Parathyroid adenoma (tissue), 2 donors: Measurements from ENCODE around the gene BACE2.
"Not testable (repeated sequence)": the region's sequence is repeated elsewhere in the genome, so short reads cannot be mapped to it uniquely, and the experiment has no call there.

Experiments used
- H2AFZ ChIP-seq: fragments of 300-600 bp; sonication (generic); one replicate; pipeline ENCODE4 v1.7.0; 2017; ENCODE audit warnings: antibody characterized with exemption, mild to moderate bottlenecking
- H3K27ac ChIP-seq: fragments of 300-600 bp; sonication (generic); one replicate; pipeline ENCODE4 v1.7.0; 2017
- H3K27me3 ChIP-seq: fragments of 300-600 bp; sonication (generic); one replicate; pipeline ENCODE4 v1.7.0; 2017; ENCODE audit warnings: low read length; ENCODE audit not compliant: control insufficient read depth, insufficient read depth
- H3K36me3 ChIP-seq: fragments of 300-600 bp; sonication (generic); one replicate; pipeline ENCODE4 v1.7.0; 2017; ENCODE audit warnings: low read length; ENCODE audit not compliant: control insufficient read depth, insufficient read depth
- H3K4me1 ChIP-seq: fragments of 300-600 bp; sonication (generic); one replicate; pipeline ENCODE4 v1.7.0; 2017; ENCODE audit warnings: control low read depth
- H3K4me2 ChIP-seq: fragments of 300-600 bp; sonication (generic); one replicate; pipeline ENCODE4 v1.7.0; 2017; ENCODE audit warnings: low read length
- H3K4me3 ChIP-seq: fragments of 300-600 bp; sonication (generic); one replicate; pipeline ENCODE4 v1.7.0; 2017; ENCODE audit warnings: low read depth, low read length
- H3K79me2 ChIP-seq: fragments of 300-600 bp; sonication (generic); one replicate; pipeline ENCODE4 v1.7.0; 2017; ENCODE audit warnings: control low read depth
- H3K9ac ChIP-seq: fragments of 300-600 bp; sonication (generic); one replicate; pipeline ENCODE4 v1.7.0; 2017; ENCODE audit warnings: mild to moderate bottlenecking
- H3K9me3 ChIP-seq: fragments of 300-600 bp; sonication (generic); one replicate; pipeline ENCODE4 v1.7.0; 2017; ENCODE audit warnings: low read length; ENCODE audit not compliant: control insufficient read depth
- TF ChIP-seq, protein P1 (sequence below): fragments of 300-600 bp; sonication (generic); IDR thresholded peaks from one replicate; pipeline ENCODE4 v1.7.0; 2017; ENCODE audit warnings: antibody characterized with exemption, mild to moderate bottlenecking
- donor health status: primary hyperparathyroidism.

BACE2 gene

DNA sequence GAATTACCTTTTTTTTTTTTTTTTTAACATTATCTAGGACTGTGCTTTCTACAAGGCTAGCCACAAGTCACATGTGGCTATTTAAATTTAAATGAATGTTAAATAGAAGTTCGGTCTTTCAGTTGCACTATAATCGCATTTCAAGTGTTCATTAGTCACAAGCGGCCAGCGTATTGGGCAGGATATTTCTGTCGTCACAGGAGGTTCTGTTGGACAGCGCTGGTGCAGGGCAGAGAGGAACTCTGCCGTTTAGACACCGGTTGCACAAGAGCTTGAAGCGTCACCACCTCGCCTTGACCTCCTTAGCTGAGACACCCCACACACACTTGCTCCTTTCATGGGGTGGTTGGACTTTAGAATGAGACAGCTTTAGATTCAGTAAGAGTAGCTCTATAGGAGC lies 64.1 kb downstream of the BACE2 start:
- Histone ChIP-seq H3K4me1 (no peaks in the 10 kb centered on the region), H3K9me3 (no peaks in the 10 kb centered on the region), H2AFZ (no peak overlapping the region), H3K27me3 (no peaks in the 10 kb centered on the region), H3K36me3 (no peaks in the 10 kb centered on the region), H3K4me3 (no peak overlapping the region), H3K9ac (no peak overlapping the region), H3K4me2 (no peak overlapping the region), H3K27ac (no peak overlapping the region), H3K79me2 (no peaks in the 10 kb centered on the region)
- TF ChIP-seq, protein P1, sequence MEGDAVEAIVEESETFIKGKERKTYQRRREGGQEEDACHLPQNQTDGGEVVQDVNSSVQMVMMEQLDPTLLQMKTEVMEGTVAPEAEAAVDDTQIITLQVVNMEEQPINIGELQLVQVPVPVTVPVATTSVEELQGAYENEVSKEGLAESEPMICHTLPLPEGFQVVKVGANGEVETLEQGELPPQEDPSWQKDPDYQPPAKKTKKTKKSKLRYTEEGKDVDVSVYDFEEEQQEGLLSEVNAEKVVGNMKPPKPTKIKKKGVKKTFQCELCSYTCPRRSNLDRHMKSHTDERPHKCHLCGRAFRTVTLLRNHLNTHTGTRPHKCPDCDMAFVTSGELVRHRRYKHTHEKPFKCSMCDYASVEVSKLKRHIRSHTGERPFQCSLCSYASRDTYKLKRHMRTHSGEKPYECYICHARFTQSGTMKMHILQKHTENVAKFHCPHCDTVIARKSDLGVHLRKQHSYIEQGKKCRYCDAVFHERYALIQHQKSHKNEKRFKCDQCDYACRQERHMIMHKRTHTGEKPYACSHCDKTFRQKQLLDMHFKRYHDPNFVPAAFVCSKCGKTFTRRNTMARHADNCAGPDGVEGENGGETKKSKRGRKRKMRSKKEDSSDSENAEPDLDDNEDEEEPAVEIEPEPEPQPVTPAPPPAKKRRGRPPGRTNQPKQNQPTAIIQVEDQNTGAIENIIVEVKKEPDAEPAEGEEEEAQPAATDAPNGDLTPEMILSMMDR = no peak

DNA sequence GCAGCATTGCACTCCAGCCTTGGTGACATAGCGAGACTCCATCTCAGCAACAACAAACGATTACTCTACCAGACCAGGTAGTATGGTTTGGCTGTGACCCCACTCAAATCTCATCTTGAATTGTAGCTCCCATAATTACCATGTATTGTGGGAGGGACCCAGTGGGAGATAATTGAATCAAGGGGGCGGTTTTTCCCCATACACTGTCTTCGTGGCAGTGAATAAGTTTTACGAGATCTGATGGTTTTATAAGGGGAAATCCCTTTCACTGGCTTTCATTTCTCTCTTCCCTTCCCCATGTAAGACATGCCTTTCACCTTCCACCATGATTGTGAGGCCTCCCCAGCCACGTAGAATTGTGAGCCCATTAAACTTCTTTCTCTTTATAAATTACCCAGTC lies 66.0 kb downstream of the BACE2 start:
- Histone ChIP-seq H3K9ac (no peak overlapping the region), H3K27me3 (no peaks in the 10 kb centered on the region), H3K36me3 (no peaks in the 10 kb centered on the region), H3K79me2 (no peaks in the 10 kb centered on the region), H3K4me1 (no peaks in the 10 kb centered on the region), H3K27ac (no peak overlapping the region), H3K4me3 (no peak overlapping the region), H2AFZ (no peak overlapping the region), H3K9me3 (no peaks in the 10 kb centered on the region), H3K4me2 (no peak overlapping the region)
- TF ChIP-seq, protein P1 = no peak

DNA sequence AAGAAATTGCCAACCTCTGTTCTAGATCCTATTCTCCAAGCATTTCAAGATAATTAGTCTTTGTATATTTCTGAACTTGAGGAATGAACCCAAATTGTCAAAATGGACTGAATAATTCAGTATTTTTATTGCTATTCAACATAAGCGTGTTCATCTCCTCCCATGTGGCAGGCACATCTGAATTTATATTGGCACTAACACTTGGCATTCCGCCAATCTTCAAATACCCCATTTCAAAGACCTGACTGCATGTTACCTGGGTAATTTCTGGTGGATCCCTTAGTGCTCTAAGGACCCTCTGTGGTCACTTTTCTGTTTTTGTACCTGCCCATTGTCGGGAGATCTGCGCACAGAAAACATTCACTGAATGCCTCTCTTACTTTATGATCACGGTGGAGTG lies 66.6 kb downstream of the BACE2 start:
- no peaks in the 10 kb centered on the region for H3K4me1 ChIP-seq
- no peak overlapping the region for H3K4me2 ChIP-seq
- TF ChIP-seq, protein P1 = no peak
- H3K36me3 ChIP-seq = no peaks in the 10 kb centered on the region
- no peaks in the 10 kb centered on the region for H3K79me2 ChIP-seq
- no peak overlapping the region for H2AFZ ChIP-seq
- no peak overlapping the region for H3K9ac ChIP-seq
- no peak overlapping the region for H3K4me3 ChIP-seq
- H3K27ac ChIP-seq = no peak overlapping the region
- H3K27me3 ChIP-seq = no peaks in the 10 kb centered on the region
- H3K9me3 ChIP-seq = no peaks in the 10 kb centered on the region

DNA sequence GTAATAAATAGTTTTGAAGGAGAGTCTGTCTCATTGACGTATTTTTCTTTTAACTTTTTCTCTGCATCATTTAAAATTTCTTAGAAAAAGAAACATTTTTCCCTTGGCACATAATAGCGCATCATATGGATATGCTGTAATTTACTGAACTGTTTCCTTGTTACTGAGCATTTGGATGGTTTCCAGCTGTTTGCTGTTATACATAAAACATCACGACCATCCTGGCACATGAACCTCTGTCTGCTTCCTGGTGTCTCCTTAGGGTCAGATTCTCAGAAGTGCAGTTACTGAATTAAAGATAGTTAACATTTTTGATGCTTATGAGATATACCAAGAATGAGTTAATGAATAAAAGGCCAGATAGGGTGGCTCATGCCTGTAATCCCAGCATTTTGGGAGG lies 67.2 kb downstream of the BACE2 start:
- Histone ChIP-seq H3K9me3 (no peaks in the 10 kb centered on the region), H3K36me3 (no peaks in the 10 kb centered on the region), H2AFZ (no peak overlapping the region), H3K4me1 (no peaks in the 10 kb centered on the region), H3K27ac (no peak overlapping the region), H3K4me2 (no peak overlapping the region), H3K4me3 (no peak overlapping the region), H3K27me3 (no peaks in the 10 kb centered on the region), H3K79me2 (no peaks in the 10 kb centered on the region), H3K9ac (no peak overlapping the region)
- TF ChIP-seq, protein P1 = no peak

DNA sequence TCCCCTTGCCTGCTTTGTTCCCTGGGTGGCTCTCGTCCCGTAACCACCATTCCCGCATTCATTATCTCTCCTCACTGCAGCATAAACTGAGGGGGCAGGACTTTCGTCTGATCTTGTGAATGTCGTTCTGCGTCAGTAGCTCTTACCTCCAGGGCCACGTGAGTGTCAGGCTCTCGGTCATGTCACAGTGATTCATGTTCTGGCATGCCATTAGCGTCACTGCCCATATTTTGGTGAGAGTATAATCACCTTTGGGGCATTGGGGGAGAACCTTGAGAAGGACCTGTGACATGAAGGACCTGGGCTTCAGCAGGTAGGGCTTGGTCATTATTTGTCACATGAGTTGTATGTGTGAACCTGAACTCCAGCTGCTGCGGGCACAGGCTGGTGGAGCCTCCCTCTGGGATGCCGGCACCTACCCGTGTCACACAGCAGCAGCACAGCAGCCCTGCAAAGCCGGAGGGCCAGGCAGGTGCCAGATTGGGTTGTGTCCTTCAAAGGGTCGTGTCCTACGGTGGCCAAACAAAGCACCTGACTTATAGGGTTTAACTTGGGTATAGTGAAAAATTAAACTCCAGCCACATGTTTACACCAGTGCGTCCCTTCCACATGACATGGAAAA lies 68.5 kb downstream of the BACE2 start:
- TF ChIP-seq, protein P1 = no peak
- H3K4me1 ChIP-seq = no peaks in the 10 kb centered on the region
- H3K27ac ChIP-seq = no peak overlapping the region
- H3K4me2 ChIP-seq = no peak overlapping the region
- no peak overlapping the region for H3K9ac ChIP-seq
- no peaks in the 10 kb centered on the region for H3K9me3 ChIP-seq
- H2AFZ ChIP-seq = no peak overlapping the region
- H3K36me3 ChIP-seq = no peaks in the 10 kb centered on the region
- H3K79me2 ChIP-seq = no peaks in the 10 kb centered on the region
- no peaks in the 10 kb centered on the region for H3K27me3 ChIP-seq
- no peak overlapping the region for H3K4me3 ChIP-seq

DNA sequence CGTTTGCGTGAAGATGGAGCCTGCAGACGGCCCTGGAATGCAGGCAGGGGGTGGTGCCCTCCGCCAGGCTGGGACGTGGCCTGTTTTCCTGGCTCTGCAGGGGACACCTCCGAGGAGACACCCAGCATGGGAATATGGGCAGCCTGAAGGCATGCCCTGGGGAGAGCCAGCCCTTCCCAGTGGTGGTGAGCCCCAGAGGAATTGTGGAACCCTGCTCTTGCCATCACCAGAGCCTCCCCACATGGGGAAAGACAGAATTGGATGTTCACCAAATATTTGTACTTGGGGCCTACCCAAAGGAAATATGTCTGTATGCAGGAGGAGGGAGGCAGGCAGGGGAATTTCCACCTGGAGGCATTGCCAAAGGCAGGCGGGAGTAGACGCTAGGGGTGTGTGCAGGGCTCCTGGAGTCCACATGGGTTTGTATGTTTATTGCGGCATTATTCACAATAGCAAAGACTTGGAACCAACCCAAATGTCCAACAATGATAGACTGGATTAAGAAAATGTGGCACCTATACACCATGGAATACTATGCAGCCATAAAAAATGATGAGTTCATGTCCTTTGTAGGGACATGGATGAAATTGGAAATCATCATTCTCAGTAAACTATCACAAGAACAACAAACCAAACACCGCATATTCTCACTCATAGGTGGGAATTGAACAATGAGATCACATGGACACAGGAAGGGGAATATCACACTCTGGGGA lies 70.3 kb downstream of the BACE2 start:
- H3K4me3 ChIP-seq, H3K27ac ChIP-seq, H3K4me2 ChIP-seq, H3K9ac ChIP-seq, H3K79me2 ChIP-seq, H3K4me1 ChIP-seq, H3K9me3 ChIP-seq, H3K27me3 ChIP-seq, H2AFZ ChIP-seq, H3K36me3 ChIP-seq: not testable (repeated sequence)
